Suprapubic skin (tissue), 3 donors: Measurements from ENCODE around the gene ITPR2.

ENCODE experiments used
- POLR2AphosphoS5 ChIP-seq, 3 donors: sonication (generic); formaldehyde crosslinking; IDR thresholded peaks; one replicate each; pipeline ENCODE4 v1.6.1; 2017; ENCODE audit warnings: antibody characterized with exemption in 3 of 3
- TF ChIP-seq, protein P1 (sequence below), 2 donors: fragments of 200-600 bp in 1 of 2; fragments of 450-650 bp in 1 of 2; sonication (generic) in 1 of 2; IDR thresholded peaks; one replicate each; pipeline ENCODE4 v1.5.1; 2016 to 2019; ENCODE audit warnings: antibody characterized with exemption in 2 of 2, mild to moderate bottlenecking in 1 of 2, moderate library complexity in 1 of 2

DNA sequence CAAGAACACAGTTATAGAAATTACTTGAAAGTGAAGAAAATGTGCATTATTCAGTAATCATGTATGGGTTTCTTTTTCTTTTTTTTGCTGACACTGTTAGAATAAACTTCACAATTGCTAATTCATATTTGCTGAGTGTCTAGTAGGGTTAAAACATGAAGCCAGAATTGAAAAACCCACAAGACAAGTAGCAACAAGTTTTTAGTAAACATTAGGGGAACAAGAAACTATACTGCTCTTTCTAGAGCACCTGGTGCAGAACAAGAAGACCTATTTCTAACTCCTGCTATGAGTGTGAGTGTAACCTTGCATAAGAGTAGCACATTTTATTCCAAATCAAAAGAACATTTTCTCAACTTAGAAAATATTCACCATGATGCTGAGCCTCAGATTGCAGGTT, 83.2 kb downstream of the ITPR2 start:
- no peak for TF ChIP-seq POLR2AphosphoS5 (IDR thresholded peaks at IDR 0.05)
- TF ChIP-seq, protein P1, sequence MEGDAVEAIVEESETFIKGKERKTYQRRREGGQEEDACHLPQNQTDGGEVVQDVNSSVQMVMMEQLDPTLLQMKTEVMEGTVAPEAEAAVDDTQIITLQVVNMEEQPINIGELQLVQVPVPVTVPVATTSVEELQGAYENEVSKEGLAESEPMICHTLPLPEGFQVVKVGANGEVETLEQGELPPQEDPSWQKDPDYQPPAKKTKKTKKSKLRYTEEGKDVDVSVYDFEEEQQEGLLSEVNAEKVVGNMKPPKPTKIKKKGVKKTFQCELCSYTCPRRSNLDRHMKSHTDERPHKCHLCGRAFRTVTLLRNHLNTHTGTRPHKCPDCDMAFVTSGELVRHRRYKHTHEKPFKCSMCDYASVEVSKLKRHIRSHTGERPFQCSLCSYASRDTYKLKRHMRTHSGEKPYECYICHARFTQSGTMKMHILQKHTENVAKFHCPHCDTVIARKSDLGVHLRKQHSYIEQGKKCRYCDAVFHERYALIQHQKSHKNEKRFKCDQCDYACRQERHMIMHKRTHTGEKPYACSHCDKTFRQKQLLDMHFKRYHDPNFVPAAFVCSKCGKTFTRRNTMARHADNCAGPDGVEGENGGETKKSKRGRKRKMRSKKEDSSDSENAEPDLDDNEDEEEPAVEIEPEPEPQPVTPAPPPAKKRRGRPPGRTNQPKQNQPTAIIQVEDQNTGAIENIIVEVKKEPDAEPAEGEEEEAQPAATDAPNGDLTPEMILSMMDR (IDR thresholded peaks at IDR 0.05), result no peak
